ENCODE data around the gene CELF1. TPM values are rescaled to one million over a fixed set of nuclear protein-coding genes. Genes with fewer than 3 reads are reported as not detected.

Gene CELF1
- 100 to 1,000 TPM in 2 of 4 donors, 10 to 100 TPM in 2; 69.6 to 151 (median 99.3) TPM for total RNA-seq

- no peaks in the 10 kb centered on the region for H3K36me3 ChIP-seq
- no peaks in the 10 kb centered on the region for H3K9me3 ChIP-seq
- intact Hi-C loops (cut with DNase I): loop anchor here (5.0 kb wide), 1 partner anchor 45 kb away; no protein-coding TSS in a partner anchor
- H3K27ac ChIP-seq (replicated peaks in 1 of 4): peak within 1 kb of the TSS; percentile 79 to 97 (median 94)
- peak; percentile 69 for TF ChIP-seq POLR2A (IDR thresholded peaks at IDR 0.05; ENCODE audit: low read depth)
- peak; percentile 80 to 91 for TF ChIP-seq POLR2AphosphoS5 (IDR thresholded peaks at IDR 0.05)
- TF ChIP-seq EP300 (IDR thresholded peaks at IDR 0.05): no peak
- peak; percentile 94 to 97 (median 97) for TF ChIP-seq CTCF (IDR thresholded peaks at IDR 0.05)
- WGBS: 1% methylated on average over 43 of the region's 89 CpGs
- peak within 1 kb of the TSS; percentile 64 to 100 (median 94) for H3K4me3 ChIP-seq
- H3K27me3 ChIP-seq: no peaks in the 10 kb centered on the region
- peak; percentile 98 for DNase-seq (ENCODE audit: extremely low spot score)
- peaks cover 39 to 55% (median 48%) of the 10 kb centered on the region in 4 donors for H3K4me1 ChIP-seq
These were observed at the start of gene CELF1 for GRCh38 chr11:47552566-47553405. Gene CELF1, minus strand, starts transcription at chr11:47553132. Its CDS starts 53,609 bp downstream, at chr11:47499523.

- intact Hi-C loops (cut with DNase I): no loop called here
- WGBS: 69% methylated on average over 4 of the region's 4 CpGs
- DNase-seq (ENCODE audit: extremely low spot score): no peak
- H3K4me1 ChIP-seq: peaks cover 0 to under 1% (median 0%) of the 10 kb centered on the region in 4 donors
- TF ChIP-seq POLR2A (IDR thresholded peaks at IDR 0.05; ENCODE audit: low read depth) (no peak), POLR2AphosphoS5 (IDR thresholded peaks at IDR 0.05) (no peak), EP300 (IDR thresholded peaks at IDR 0.05) (no peak), CTCF (IDR thresholded peaks at IDR 0.05) (no peak)
- H3K9me3 ChIP-seq: no peaks in the 10 kb centered on the region
- no peak overlapping the region for H3K27ac ChIP-seq (replicated peaks in 1 of 4)
- no peaks in the 10 kb centered on the region for H3K36me3 ChIP-seq
- H3K27me3 ChIP-seq: peaks cover 0 to 6% (median 0%) of the 10 kb centered on the region in 4 donors
- no peak overlapping the region for H3K4me3 ChIP-seq
These were observed 47.0 kb upstream of the CELF1 start for GRCh38 chr11:47599902-47600301.

- peaks cover 0 to 46% (median 24%) of the 10 kb centered on the region in 4 donors for H3K27me3 ChIP-seq
- intact Hi-C loops (cut with DNase I): no loop called here
- DNase-seq (ENCODE audit: extremely low spot score): no peak
- H3K4me3 ChIP-seq: no peak overlapping the region
- H3K9me3 ChIP-seq: no peaks in the 10 kb centered on the region
- TF ChIP-seq POLR2AphosphoS5 (IDR thresholded peaks at IDR 0.05) (no peak), EP300 (IDR thresholded peaks at IDR 0.05) (no peak), POLR2A (IDR thresholded peaks at IDR 0.05; ENCODE audit: low read depth) (no peak), CTCF (IDR thresholded peaks at IDR 0.05) (no peak)
- 94% methylated on average over 1 of the region's 1 CpG for WGBS
- H3K4me1 ChIP-seq: peaks cover 12 to 14% (median 13%) of the 10 kb centered on the region in 4 donors
- no peaks in the 10 kb centered on the region for H3K36me3 ChIP-seq
- H3K27ac ChIP-seq (replicated peaks in 1 of 4): no peak overlapping the region
These were observed 43.0 kb upstream of the CELF1 start for GRCh38 chr11:47595967-47596366.

- TF ChIP-seq POLR2A (IDR thresholded peaks at IDR 0.05; ENCODE audit: low read depth) (no peak), EP300 (IDR thresholded peaks at IDR 0.05) (no peak), POLR2AphosphoS5 (IDR thresholded peaks at IDR 0.05) (no peak), CTCF (IDR thresholded peaks at IDR 0.05) (no peak)
- Histone ChIP-seq H3K27ac (replicated peaks in 1 of 4) (no peak overlapping the region), H3K36me3 (no peaks in the 10 kb centered on the region), H3K27me3 (peaks cover 0 to 55% (median 30%) of the 10 kb centered on the region in 4 donors), H3K4me3 (no peak overlapping the region), H3K9me3 (no peaks in the 10 kb centered on the region), H3K4me1 (peaks cover 12 to 18% (median 14%) of the 10 kb centered on the region in 4 donors)
- intact Hi-C loops (cut with DNase I): no loop called here
- WGBS: 76% methylated on average over 5 of the region's 7 CpGs
- DNase-seq (ENCODE audit: extremely low spot score): no peak
These were observed 42.1 kb upstream of the CELF1 start for GRCh38 chr11:47595029-47595428.

Measured in esophagus muscularis mucosa (tissue), 4 donors.